HG03060 (cell line): ENCODE data around the gene CCDC78.

Experiments used
- ATAC-seq: cut with Tn5 transposase; IDR thresholded peaks from one replicate; pipeline ENCODE4 v1.9.1; 2021; ENCODE audit warnings: low read depth, moderate number of reproducible peaks; ENCODE audit not compliant: unreplicated experiment

Gene CCDC78

DNA sequence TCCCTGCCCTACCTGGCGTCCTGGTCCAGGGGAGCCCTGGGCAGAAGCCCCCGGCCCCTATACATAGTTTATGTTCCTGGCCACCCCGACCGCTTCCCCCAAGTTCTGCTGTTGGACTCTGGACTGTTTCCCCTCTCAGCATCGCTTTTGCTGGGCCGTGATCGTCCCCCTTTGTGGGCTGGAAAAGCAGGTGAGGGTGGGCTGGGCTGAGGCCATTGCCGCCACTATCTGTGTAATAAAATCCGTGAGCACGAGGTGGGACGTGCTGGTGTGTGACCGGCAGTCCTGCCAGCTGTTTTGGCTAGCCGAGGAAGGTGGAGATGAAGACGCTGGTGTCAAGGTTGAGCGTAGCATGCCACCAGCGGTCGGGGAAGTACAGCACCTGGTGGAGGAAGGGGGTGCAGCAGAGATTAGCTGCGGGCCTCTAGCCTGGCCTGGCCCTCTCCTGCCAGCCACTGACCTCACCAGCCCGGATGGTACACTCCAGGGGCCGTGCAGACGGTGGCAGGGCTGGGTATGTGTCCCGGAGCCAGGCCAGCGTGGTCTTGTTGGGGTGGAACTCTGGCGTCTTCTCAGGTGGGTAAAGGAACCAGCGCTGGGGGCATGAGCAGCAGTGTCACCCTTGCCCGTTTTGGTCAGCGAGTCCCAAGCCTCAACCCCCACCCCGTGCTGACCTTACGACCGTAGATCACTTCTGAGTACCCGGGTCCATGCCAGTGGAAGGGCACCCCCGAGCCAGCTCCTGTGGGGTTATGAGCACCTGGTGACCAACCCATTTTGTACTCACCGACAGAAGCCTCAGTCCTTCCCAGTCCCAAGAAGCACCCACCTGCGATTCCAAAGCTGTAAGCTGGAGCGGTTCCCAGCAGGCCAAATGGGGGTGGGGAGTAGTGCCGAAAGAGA, 43.5 kb downstream of the CCDC78 start:
- no peak for ATAC-seq

DNA sequence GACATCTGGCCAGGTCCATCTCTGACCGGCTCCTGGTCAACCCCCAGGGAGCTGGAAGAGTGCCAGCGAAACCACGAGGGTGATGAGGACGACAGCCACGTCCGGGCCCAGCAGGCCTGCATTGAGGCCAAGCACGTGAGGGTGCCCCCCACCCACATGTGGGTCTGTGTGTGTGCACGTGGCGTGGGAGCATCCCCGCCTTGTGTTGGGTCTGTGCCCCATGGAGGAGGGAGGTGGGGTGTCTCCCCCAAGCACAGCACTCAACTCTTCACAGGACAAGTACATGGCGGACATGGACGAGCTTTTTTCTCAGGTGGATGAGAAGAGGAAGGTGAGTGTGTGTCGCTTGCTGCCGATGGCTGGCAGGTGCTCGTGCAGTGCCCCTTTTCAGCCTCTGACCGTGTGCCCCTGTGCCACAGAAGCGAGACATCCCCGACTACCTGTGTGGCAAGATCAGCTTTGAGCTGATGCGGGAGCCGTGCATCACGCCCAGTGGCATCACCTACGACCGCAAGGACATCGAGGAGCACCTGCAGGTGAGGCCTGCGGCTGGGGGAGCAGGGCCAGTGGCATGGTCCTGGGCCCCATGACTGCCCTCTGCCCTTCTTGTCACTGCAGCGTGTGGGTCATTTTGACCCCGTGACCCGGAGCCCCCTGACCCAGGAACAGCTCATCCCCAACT, 44.4 kb downstream of the CCDC78 start:
- ATAC-seq, result no peak

DNA sequence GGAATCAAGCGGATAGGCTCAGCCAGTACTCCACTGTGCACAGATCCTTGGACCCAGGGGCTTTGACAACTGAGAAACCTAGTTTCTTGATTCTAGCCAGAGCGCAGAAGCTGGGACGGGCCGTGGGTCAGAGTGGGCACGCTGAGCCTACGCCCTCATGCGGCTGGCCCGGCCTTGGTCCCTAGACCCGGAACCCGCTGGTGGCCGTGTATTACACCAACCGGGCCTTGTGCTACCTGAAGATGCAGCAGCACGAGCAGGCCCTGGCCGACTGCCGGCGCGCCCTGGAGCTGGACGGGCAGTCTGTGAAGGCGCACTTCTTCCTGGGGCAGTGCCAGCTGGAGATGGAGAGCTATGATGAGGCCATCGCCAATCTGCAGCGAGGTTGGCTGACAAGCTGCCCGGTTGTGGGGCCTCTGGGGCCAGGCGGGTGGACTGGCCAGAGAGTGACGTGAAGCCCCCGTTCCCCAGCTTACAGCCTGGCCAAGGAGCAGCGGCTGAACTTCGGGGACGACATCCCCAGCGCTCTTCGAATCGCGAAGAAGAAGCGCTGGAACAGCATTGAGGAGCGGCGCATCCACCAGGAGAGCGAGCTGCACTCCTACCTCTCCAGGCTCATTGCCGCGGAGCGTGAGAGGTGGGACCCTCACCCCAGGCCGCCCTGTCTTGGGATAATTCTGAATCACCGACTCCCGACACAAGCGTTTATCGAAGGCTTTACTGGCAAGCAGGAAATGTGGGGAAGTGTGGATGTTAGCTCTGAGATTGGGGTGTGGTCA, 45.1 kb downstream of the CCDC78 start:
- no peak for ATAC-seq

DNA sequence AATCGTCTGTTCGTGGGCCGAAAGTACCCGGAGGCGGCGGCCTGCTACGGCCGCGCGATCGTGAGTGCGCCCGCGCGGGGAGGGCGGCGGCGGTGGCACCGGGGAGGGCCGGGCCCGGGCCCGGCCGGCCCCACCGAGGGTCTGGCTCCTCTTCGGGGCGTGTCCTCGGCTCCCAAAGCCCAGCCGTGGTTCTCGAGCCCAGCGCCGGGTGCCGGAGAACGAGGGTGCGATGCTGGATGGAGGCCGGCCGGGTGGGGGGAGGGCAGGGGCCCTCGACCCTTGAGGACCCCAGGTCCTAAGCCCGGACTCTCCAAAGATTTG, 45.7 kb downstream of the CCDC78 start:
- ATAC-seq, result no peak

DNA sequence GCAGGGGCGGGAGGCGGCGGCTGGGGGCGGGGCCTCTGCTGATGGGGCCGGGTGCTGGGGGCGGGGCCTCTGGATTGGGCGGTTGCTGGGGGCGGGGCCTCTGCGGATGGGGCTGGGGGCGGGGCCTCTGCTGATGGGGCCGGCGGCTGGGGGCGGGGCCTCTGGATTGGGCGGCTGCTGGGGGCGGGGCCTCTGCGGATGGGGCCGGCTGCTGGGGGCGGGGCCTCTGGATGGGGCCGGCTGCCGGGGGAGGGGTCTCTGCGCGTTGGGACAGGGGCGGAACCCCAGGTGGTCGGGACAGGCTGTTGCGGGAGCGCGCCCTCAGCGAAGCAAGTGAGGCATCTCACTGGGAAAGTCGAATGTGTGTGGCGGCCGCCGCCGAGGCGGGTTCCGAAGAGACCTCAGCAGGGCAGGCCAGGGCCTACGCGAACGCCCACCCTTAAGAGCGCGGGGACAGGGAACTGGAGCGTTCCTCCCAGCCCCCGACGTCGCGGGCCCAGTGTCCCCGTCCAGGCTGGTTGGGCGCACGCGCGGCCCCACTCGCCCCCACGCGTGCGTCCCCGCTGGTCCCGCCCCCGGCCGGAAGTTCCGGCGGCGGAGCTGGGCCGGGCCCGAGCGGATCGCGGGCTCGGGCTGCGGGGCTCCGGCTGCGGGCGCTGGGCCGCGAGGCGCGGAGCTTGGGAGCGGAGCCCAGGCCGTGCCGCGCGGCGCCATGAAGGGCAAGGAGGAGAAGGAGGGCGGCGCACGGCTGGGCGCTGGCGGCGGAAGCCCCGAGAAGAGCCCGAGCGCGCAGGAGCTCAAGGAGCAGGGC, 46.2 kb downstream of the CCDC78 start, which contains the start of gene STUB1:
Gene STUB1, plus strand, starts transcription at position 597 of the 811 bp plus-strand sequence. Its CDS starts 116 bp downstream, at position 713.
- ATAC-seq, result no peak

DNA sequence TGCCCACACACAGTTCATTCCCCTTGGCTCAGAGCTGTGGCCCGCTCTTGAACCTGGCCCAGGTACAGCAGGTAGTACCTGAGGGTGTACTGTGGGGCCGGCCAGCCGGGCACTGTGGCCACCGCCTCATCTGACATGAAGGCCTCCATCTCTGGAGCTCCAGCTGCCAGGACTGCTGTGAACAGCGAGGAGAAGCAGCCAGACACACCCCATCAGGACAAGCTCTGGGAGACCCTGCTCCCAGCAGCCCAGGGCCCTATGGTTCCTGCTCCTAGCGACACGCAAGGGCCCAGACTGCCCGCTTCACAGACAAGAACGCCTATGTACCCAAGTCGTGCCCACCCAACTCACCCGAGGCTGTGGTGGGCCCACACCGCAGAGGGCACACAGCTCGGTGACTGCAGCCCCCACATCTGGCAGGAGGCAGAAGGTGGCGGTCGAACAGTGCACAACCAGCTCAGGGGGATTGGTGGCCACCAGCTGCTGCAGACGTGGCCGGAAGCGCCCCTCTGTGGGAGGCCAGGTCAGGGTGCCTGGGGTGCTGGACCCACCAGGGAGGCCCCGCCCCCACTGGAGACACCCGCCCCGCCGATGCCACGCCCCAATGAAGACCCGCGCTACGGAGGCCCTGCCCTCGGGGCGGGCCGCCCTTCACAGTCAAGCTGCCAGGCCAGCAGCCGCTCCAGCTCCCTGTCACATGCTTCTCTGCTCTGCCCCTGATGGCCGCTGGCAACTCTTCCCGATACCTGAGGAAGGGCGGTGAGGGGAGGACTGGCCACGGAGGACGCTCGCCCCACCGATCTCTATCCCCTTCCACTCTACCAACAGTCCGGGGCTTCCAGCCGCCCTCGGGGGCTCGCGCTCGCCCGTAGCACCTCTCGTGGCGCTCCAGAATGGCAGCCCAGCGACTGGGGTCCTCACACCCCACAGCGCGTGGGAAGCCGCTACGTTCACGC, 47.1 kb downstream of the CCDC78 start:
- no peak for ATAC-seq

DNA sequence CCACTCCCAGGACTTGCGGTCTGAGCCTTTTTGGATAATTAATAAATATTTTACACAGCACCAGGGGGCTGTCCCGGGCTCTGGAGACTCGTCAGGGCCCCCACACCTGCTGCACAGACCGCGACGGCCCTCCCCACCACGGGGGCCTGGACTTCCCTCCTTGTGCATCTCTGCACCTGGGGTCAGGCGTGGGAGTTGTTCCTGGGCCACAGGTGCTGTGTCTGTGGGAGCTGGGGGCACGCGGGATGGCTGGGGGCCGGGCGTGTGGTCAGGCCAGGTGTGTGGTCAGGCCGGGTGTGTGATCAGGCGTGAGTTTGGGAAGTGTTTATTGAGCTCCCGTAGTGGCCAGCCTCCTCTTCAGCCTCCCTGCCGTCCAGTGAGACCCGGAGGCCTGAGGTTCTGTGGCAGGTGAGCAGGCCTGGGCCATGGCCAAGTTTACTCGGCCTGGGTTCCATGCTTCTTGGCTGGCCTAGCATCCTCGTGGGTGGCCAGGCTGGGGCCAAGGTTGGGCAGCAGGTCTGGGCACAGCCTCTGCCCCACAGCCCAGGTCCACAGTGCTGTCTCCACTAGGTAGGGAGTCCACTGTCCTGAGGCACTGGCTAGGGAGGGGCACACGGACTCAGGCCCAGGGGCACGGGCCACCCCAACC, 47.9 kb downstream of the CCDC78 start:
- ATAC-seq, result no peak

DNA sequence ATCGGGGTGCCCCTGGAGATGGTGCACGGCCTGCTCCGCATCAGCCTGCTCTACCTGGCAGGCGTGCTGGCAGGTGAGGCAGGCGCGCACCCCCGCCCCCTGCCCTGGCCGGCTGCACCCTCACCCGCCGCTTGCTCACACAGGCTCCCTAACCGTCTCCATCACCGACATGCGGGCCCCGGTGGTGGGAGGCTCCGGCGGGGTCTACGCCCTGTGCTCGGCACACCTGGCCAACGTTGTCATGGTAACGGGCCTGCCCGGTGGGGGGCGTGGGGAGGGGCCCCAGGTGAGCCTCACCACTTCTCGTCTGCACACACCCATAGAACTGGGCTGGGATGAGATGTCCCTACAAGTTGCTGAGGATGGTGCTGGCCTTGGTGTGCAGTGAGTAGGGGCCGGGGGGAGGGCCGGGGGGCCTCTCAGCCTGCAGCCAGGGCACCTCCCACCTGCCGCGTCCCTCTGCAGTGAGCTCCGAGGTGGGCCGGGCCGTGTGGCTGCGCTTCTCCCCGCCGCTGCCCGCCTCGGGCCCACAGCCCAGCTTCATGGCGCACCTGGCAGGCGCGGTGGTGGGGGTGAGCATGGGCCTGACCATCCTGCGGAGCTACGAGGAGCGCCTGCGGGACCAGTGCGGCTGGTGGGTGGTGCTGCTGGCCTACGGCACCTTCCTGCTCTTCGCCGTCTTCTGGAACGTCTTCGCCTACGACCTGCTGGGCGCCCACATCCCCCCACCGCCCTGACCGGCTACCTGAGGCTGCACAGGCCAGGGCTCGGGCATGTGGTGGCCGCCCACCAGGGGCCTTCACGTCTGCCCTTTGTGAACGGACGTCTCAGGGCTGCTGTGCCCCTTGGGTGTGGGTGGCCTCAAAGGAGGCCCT, 48.7 kb downstream of the CCDC78 start:
- ATAC-seq, result no peak

DNA sequence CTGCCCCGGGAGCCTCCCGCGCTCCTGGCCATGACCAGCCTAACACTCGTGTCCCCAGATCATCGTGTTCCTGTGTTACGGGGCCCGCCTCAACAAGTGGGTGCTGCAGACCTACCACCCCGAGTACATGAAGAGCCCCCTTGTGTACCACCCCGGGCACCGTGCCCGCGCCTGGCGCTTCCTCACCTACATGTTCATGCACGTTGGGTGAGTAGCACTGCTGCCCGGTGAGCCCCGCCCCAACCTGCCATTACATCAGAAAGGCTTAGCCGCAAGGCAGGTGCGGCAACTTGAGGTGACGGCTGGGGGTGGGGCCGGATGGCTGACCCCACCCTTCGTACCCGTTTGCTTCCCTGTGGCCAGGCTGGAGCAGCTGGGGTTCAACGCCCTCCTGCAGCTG, 49.3 kb downstream of the CCDC78 start:
- ATAC-seq, result no peak

DNA sequence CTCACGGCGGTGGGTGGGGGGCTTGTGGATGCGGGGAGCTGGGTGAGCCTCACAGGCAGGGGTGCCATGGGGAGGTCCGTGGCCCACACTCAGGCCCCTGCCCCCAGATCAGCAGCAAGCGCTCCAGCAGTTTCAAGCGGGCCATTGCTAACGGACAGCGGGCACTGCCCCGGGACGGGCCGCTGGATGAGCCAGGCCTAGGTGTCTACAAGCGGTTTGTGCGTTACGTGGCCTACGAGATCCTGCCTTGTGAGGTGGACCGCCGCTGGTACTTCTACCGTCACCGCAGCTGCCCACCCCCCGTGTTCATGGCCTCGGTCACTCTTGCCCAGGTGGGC, 49.7 kb downstream of the CCDC78 start:
- no peak for ATAC-seq

DNA sequence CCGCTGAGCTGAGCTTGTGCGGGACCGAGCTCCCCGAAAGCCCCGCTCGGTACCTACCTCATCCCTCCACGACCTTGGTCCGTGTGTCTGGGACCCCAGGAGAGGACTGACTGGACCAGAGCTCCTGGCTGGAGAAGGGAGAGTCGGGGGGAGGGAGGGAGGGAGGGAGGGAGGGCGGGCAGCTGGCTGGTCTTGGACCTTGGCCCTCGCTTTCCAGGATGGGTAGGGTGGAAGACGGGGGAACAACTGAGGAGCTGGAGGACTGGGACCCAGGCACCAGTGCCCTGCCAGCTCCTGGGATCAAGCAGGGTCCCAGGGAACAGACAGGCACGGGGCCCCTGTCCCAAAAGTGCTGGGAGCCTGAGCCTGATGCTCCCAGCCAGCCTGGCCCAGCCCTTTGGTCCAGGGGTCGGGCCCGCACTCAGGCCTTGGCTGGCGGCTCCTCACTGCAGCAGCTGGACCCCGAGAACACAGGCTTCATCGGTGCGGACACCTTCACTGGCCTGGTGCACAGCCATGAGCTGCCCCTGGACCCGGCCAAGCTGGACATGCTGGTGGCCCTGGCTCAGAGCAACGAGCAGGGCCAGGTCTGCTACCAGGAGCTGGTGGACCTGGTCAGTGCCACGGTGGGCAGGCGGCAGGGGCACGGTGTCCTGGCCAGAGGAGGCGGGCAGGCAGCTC, 50.2 kb downstream of the CCDC78 start:
- no peak for ATAC-seq

DNA sequence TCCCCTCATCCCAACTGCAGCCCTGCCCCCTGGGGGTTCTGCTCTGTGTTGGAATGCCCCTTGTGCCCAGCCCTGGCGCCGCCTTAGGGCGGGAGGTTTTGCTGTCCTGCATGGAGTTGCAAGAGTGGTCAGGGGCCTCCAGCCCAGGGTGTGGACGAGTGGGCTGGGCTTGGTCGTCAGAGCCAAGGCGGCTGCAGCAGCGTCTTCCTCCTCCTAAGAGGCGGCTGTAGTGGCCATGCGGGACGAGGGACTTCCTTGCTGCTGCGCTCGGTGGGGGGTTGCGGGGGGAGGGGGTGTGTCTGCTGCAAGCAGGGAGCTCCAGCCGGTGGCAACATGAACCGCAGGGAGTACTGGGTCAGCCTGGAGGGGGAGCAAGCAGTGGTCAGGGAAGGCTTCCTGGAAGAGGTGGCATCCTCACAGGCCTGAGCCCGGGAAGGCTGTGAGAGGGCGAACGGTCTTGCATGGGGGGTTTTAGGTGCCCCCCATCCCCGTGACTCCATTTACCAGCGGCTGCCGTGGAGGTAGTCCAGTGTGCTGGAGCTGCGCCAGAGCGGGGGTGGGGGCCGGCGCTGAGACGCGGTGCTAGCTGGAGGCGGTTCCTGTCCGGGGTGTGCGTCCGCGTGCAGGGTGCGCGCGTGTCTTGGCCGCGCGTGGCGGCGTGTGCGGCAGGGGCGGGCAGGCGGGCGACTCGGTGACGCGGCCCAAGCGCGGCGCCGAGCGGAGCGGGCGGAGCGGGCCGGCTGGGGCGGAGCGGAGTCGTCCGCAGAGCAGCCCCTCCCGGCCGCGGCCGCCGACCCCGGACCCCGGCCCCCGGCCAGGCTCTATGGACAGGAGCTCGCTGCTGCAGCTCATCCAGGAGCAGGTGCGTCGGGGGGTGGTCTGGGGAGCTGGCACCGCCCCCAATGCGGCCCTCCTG, 51.0 kb downstream of the CCDC78 start, which contains the start of gene RHBDL1:
Gene RHBDL1, plus strand, starts transcription at position 704 of the 916 bp plus-strand sequence. Its CDS starts 120 bp downstream, at position 824.
- no peak for ATAC-seq

DNA sequence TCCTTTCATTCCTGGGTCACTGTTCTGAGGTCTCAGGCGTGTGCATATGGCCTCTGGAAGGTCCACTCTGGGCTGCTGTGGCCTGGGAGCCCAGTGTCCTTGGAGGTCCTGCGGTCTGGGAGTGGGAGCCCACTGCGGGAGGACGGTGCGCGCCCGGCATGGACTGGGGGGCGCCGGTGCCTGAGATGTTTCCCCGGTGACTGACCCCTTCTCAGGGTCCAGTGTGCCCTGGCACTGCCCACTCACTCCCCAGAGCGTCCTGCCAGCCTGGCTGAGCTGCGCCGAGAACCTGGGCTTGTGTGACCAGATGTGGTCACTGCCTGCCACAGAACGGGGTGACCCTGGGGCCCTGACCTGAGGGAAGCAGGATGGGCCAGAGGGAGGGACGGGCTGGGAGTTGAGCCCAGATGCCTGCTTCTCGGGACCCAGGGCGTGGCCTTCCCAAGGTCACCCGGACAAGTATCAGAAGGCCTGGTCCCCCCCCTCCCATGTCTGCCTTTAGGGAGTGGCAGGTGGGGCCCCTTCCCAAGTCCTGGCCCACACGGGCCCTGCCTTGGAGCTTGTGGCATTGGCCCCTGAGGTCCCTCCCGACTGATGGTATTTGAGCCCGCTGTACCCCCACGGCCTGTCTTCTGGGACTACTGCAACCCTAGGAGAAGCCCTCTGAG, 51.9 kb downstream of the CCDC78 start:
- no peak for ATAC-seq

DNA sequence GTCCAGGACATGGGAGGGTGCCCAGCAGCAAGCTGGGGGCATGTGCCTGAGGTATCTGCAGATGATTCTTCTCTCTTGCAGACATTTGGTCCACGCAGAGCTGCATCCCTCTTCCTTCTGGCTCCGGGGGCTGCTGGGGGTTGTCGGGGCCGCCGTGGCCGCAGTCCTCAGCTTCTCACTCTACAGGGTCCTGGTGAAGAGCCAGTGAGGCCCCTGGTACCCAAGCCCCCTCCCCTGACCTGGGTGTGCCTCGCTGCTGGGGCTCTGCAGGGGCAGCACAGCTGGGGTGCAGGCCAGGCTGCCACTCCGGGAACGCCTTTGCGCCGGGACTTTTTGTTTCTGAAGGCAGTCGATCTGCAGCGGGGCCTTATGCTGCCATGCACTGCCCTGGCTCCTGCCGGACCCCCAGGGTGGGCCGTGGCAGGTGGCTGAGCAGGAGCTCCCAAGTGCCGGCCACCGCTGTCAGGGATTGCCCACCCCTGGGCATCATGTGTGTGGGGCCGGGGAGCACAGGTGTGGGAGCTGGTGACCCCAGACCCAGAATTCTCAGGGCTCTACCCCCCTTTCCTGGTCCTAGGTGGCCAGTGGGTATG, 52.7 kb downstream of the CCDC78 start:
- no peak for ATAC-seq

DNA sequence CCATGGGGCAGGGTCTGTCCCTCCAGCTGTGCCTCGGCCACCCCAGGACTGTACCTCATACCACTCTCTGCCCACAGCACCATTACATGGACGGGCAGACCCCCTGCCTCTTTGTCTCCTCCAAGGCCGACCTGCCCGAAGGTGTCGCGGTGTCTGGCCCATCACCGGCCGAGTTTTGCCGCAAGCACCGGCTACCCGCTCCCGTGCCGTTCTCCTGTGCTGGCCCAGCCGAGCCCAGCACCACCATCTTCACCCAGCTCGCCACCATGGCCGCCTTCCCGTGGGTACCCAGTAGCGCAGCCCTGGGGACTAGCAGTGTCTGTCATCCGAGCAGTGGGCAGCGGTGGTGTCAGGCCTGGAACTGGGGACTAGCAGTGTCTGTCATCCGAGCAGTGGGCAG, 53.4 kb downstream of the CCDC78 start:
- no peak for ATAC-seq
